IMR-90 (cell line): ENCODE data around the gene CPED1. TPM values are rescaled to one million over a fixed set of nuclear protein-coding genes. Genes with fewer than 3 reads are reported as not detected.

Experiments
- ATAC-seq: fragments of 200-7000 bp; cut with Tn5 transposase; 2 replicates; pipeline ENCODE4 v1.9.1; 2020; ENCODE audit warnings: low read depth, mild to moderate bottlenecking, moderate library complexity
- BruUV-seq: library from RNA; stranded (reverse); fragments of 400-500 nt; replicated peaks from 2 replicates; lab custom pipeline; 2021; lab: Mats Ljungman, UMichigan
- CTCF ChIA-PET: fragments of 300-600 bp; formaldehyde crosslinking; extraction: SDS; loops from one replicate; lab custom pipeline; 2021; ENCODE audit warnings: antibody characterized with exemption; lab: Yijun Ruan, JAX
- POLR2A ChIA-PET: fragments of 300-600 bp; sonication (Branson Sonifier 250); formaldehyde crosslinking; loops from one replicate; lab custom pipeline; 2022; ENCODE audit warnings: antibody characterized with exemption; ENCODE audit not compliant: unreplicated experiment; lab: Charles Lee
- DNase-seq: peaks from one replicate; pipeline ENCODE4 v3.0.0; 2013
- H2AFZ ChIP-seq: replicated peaks from 2 replicates; pipeline ENCODE3; 2013; ENCODE audit warnings: low read length, mild to moderate bottlenecking; ENCODE audit not compliant: poor library complexity
- H2AK5ac ChIP-seq: 2 replicates; pipeline ENCODE4 v1.6.1; 2013; ENCODE audit warnings: low read depth, low read length, inconsistent platforms
- H2AK9ac ChIP-seq: replicated peaks from 2 replicates; pipeline ENCODE3; 2013; ENCODE audit warnings: mild to moderate bottlenecking, low read depth, low read length, moderate library complexity; ENCODE audit not compliant: poor library complexity
- H2BK120ac ChIP-seq: 2 replicates; pipeline ENCODE4 v1.6.1; 2013; ENCODE audit warnings: low read depth, low read length, inconsistent platforms
- H2BK15ac ChIP-seq: 3 replicates; pipeline ENCODE4 v1.6.1; 2013; ENCODE audit warnings: low read depth, low read length, inconsistent platforms
- H2BK20ac ChIP-seq: 2 replicates; pipeline ENCODE4 v1.6.1; 2013; ENCODE audit warnings: low read depth, mild to moderate bottlenecking, inconsistent platforms, low read length, moderate library complexity
- H2BK5ac ChIP-seq: 2 replicates; pipeline ENCODE4 v1.6.1; 2013; ENCODE audit warnings: mild to moderate bottlenecking, low read depth, low read length, inconsistent platforms; ENCODE audit not compliant: poor library complexity, severe bottlenecking
- H3K14ac ChIP-seq: replicated peaks from 2 replicates; pipeline ENCODE4 v1.6.1; 2013; ENCODE audit warnings: low read depth, low read length, inconsistent platforms
- H3K18ac ChIP-seq: 2 replicates; pipeline ENCODE4 v1.6.1; 2013; ENCODE audit warnings: low read depth, low read length, control low read depth
- H3K23ac ChIP-seq: 2 replicates; pipeline ENCODE4 v1.6.1; 2013; ENCODE audit warnings: low read depth, low read length, inconsistent platforms
- H3K27ac ChIP-seq: 2 replicates; pipeline ENCODE4 v1.5.1; 2013; ENCODE audit warnings: mild to moderate bottlenecking, control low read depth, low read length; ENCODE audit not compliant: insufficient read depth
- H3K27me3 ChIP-seq: 2 replicates; pipeline ENCODE4 v1.6.1; 2013; ENCODE audit warnings: low read length; ENCODE audit not compliant: control insufficient read depth, insufficient read depth
- H3K36me3 ChIP-seq: 2 replicates; pipeline ENCODE4 v1.6.1; 2013; ENCODE audit warnings: low read length, mixed read lengths; ENCODE audit not compliant: control insufficient read depth, insufficient read depth
- H3K4ac ChIP-seq: 2 replicates; pipeline ENCODE4 v1.6.1; 2013; ENCODE audit warnings: low read depth, low read length, inconsistent platforms
- H3K4me1 ChIP-seq: 2 replicates; pipeline ENCODE4 v1.6.1; 2013; ENCODE audit warnings: low read length, mixed read lengths; ENCODE audit not compliant: control insufficient read depth, insufficient read depth
- H3K4me2 ChIP-seq: 2 replicates; pipeline ENCODE4 v1.6.1; 2013; ENCODE audit warnings: low read depth, mild to moderate bottlenecking, control low read depth, low read length, moderate library complexity
- H3K4me3 ChIP-seq: 2 replicates; pipeline ENCODE4 v1.5.1; 2013; ENCODE audit warnings: low read depth, mild to moderate bottlenecking, control low read depth, low read length, moderate library complexity; ENCODE audit not compliant: insufficient read depth
- H3K56ac ChIP-seq: 2 replicates; pipeline ENCODE4 v1.6.1; 2013; ENCODE audit warnings: low read length, inconsistent platforms; ENCODE audit not compliant: insufficient read depth; ENCODE audit errors: extremely low read depth
- H3K79me1 ChIP-seq, 2 experiments: 2 replicates each; pipeline ENCODE4 v1.6.1; 2013; ENCODE audit warnings: low read length in 2 of 2, inconsistent platforms in 1 of 2, low read depth in 1 of 2
- H3K9ac ChIP-seq: 2 replicates; pipeline ENCODE4 v1.6.1; 2013; ENCODE audit warnings: low read depth, low read length, control low read depth
- H3K9me1 ChIP-seq: 2 replicates; pipeline ENCODE4 v1.6.1; 2013; ENCODE audit warnings: low read length, inconsistent platforms; ENCODE audit not compliant: insufficient read depth
- H3K9me3 ChIP-seq: 2 replicates; pipeline ENCODE4 v1.6.1; 2013; ENCODE audit warnings: low read length; ENCODE audit not compliant: control insufficient read depth, insufficient read depth
- H4K20me1 ChIP-seq: 2 replicates; pipeline ENCODE4 v1.6.1; 2013; ENCODE audit warnings: low read length, inconsistent platforms; ENCODE audit not compliant: insufficient read depth
- H4K5ac ChIP-seq: 2 replicates; pipeline ENCODE4 v1.6.1; 2013; ENCODE audit warnings: mild to moderate bottlenecking, low read depth, low read length, control low read depth
- H4K8ac ChIP-seq, 2 experiments: 2 replicates each; pipeline ENCODE4 v1.6.1; 2013; ENCODE audit warnings: low read depth in 2 of 2, low read length in 2 of 2, control low read depth in 1 of 2, inconsistent platforms in 1 of 2
- H4K91ac ChIP-seq: 2 replicates; pipeline ENCODE4 v1.6.1; 2013; ENCODE audit warnings: low read depth, low read length, inconsistent platforms; ENCODE audit not compliant: insufficient read depth
- BHLHE40 ChIP-seq: fragments of 150-350 bp; IDR thresholded peaks from 2 replicates; pipeline ENCODE4 v1.6.1; 2016; ENCODE audit warnings: mild to moderate bottlenecking, low read depth, low read length
- CEBPB ChIP-seq: IDR thresholded peaks from 2 replicates; pipeline ENCODE4 v1.6.1; 2012; ENCODE audit warnings: low read depth, low read length, improper control_type of control experiment
- CHD1 ChIP-seq: IDR thresholded peaks from 2 replicates; pipeline ENCODE4 v1.6.1; 2012; ENCODE audit warnings: low read depth, low read length, improper control_type of control experiment
- FOS ChIP-seq: fragments of 150-350 bp; IDR thresholded peaks from 2 replicates; pipeline ENCODE4 v1.6.1; 2016; ENCODE audit warnings: low read depth, low read length
- MAFK ChIP-seq: IDR thresholded peaks from 2 replicates; pipeline ENCODE4 v1.6.1; 2012; ENCODE audit warnings: low read depth, low read length, improper control_type of control experiment
- NFE2L2 ChIP-seq: fragments of 150-350 bp; IDR thresholded peaks from 2 replicates; pipeline ENCODE4 v1.6.1; 2016; ENCODE audit warnings: low read depth, mild to moderate bottlenecking, low read length
- POLR2A ChIP-seq: IDR thresholded peaks from 2 replicates; pipeline ENCODE4 v1.6.1; 2012; ENCODE audit warnings: mild to moderate bottlenecking, low read depth, low read length
- RAD21 ChIP-seq: IDR thresholded peaks from 2 replicates; pipeline ENCODE4 v1.6.1; 2012; ENCODE audit warnings: low read length, improper control_type of control experiment
- RCOR1 ChIP-seq: IDR thresholded peaks from 2 replicates; pipeline ENCODE4 v1.6.1; 2012; ENCODE audit warnings: mild to moderate bottlenecking, low read length, improper control_type of control experiment; ENCODE audit not compliant: insufficient replicate concordance
- RFX5 ChIP-seq: IDR thresholded peaks from 2 replicates; pipeline ENCODE4 v1.8.0; 2012; ENCODE audit warnings: low read depth, mild to moderate bottlenecking, low read length, moderate library complexity
- WGBS, 2 experiments: methylation state at CpG; one replicate each; pipeline versions ENCODE4 v1.1.5 to v1.1.7; 2013; ENCODE audit warnings: missing lambda C conversion rate in 2 of 2; ENCODE audit not compliant: insufficient read length in 1 of 2; ENCODE audit errors: extremely low coverage in 2 of 2; 5-methylcytosine and 5-hydroxymethylcytosine counted together
- dilution Hi-C: fragments of 300-500 bp; cut with HindIII; formaldehyde crosslinking; loops from one replicate; pipeline ENCODE4 v1.14.3; 2018; ENCODE audit warnings: low sequenced_read_pairs; ENCODE audit not compliant: unreplicated experiment
- in situ Hi-C: fragments of 300-500 bp; cut with MboI; formaldehyde crosslinking; loops from 3 replicates; pipeline ENCODE4 v1.14.3; 2019; ENCODE audit warnings: low sequenced_read_pairs, inconsistent platforms, mixed read lengths
- intact Hi-C: fragments of 100-400 bp; cut with micrococcal nuclease; formaldehyde crosslinking; loops from 2 replicates; pipeline ENCODE4 v1.10.0; 2022
- polyA plus RNA-seq, 3 experiments: library from polyadenylated mRNA; depleted of rRNA; stranded (reverse); fragments of >200 nt; gene quantifications; 2 replicates each; pipeline ENCODE4 v1.2.3, GENCODE V29; 2012; ENCODE audit warnings: low replicate concordance in 1 of 3
- total RNA-seq: library from RNA; depleted of rRNA; stranded (reverse); fragments of >200 nt; gene quantifications from 2 replicates; pipeline ENCODE4 v1.2.3, GENCODE V29; 2012
- TF ChIP-seq, protein P1 (sequence below): conservative IDR thresholded peaks from 2 replicates; pipeline ENCODE4 v1.5.1; 2012; ENCODE audit warnings: mild to moderate bottlenecking, low read depth, low read length, improper control_type of control experiment
- TF ChIP-seq, protein P2 (sequence below): fragments of 150-350 bp; IDR thresholded peaks from 2 replicates; pipeline ENCODE4 v1.6.1; 2017; ENCODE audit warnings: mild to moderate bottlenecking, antibody characterized with exemption, low read length, low read depth

Gene CPED1
- total and polyA plus RNA-seq, 2 of the 4 experiments (the other 2 are of a cell fraction): 31.2 to 96.8 TPM

DNA sequence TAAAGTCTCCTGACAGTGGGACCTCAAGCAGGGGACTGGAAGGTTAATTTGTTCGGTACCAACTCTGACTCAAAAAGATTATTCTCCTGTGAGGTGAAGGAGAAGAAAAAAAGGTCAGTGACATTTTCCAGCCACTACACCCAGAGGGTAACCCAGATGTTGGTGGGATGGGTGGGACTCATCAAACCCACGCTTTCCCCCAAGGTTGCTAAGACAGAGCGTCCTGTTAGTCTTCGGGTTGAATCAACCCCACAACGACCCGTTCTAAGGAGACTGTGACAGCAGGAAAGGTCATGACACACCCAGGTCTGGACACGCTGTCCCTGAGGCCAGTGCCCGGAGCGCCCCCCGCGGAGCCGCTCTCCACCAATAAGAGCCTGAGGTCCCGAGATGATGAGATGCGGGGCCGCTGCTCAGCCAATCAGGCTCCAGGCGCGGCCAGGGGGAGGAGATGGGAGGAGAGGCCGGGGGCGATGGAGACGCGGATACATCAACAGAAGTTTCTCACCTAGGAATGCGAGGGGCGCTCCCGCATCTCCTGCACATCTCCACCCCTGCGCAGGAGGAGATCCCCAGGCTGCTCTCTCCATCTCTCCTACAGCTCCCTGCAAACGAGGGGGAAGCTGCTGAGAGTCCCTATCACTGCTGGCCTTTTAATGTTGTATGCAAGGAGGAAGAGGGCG is 340.1 kb downstream of the CPED1 start, which contains the start of gene WNT16 (continued):
- TF ChIP-seq MAFK: no peak
- TF ChIP-seq RAD21: no peak

DNA sequence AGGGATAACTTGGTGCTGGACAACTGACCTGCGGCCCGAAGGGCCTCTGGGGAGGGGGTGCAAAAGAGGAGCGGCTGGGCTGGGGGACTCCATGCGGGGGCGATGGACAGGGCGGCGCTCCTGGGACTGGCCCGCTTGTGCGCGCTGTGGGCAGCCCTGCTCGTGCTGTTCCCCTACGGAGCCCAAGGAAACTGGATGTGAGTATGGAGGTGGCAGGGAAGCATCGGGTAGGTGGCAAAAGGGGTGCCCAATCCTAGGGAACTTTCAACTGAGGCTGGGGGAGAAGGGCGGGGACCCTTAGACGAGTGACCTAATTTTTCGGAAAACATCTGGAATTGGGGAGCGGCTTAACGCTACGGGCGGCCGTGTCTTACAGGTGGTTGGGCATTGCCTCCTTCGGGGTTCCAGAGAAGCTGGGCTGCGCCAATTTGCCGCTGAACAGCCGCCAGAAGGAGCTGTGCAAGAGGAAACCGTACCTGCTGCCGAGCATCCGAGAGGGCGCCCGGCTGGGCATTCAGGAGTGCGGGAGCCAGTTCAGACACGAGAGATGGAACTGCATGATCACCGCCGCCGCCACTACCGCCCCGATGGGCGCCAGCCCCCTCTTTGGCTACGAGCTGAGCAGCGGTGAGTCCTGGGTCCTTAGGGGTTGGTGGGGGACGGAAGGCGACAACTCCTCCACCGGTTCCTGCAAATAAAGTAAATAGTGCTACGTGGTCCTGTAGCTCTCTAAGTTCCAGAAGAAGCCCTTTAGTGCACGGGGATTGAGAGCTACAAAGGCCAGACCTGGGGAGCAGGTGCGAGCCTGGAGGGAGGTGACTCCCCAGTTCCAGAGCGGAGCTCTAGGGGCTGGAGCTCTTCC is 340.9 kb downstream of the CPED1 start:
- Histone ChIP-seq H3K23ac (peak overlapping the region; percentile 65; the same call in 1 of the 2 replicates), H4K8ac (no peak overlapping the region), H3K36me3 (no peaks in the 10 kb centered on the region), H3K14ac (0 out of 2 replicates have a peak overlapping the region, but pooled peaks have one; percentile 52), H3K79me1 (peaks cover 0 to 6% of the 10 kb centered on the region in 2 experiments; a peak in 1 of 4 replicates), H2BK5ac (no peak overlapping the region), H2AK5ac (no peak overlapping the region), H2AK9ac (peak overlapping the region; percentile 57), H2BK15ac (no peak overlapping the region), H3K9me1 (no peaks in the 10 kb centered on the region), H3K56ac (no peak overlapping the region), H4K20me1 (no peaks in the 10 kb centered on the region), H4K91ac (peak overlapping the region; percentile 26; the same call in 1 of the 2 replicates), H3K27ac (no peak overlapping the region), H3K4me3 (peak overlapping the region; percentile 63), H3K4me1 (no peaks in the 10 kb centered on the region), H3K4me2 (peak overlapping the region; percentile 92), H2BK120ac (no peak overlapping the region; the same call in 1 of the 2 replicates), H3K27me3 (peaks cover 21% of the 10 kb centered on the region), H3K9me3 (no peaks in the 10 kb centered on the region), H3K18ac (no peak overlapping the region), H3K9ac (no peak overlapping the region; the same call in 1 of the 2 replicates), H3K4ac (no peak overlapping the region; the same call in 1 of the 2 replicates), H4K5ac (no peak overlapping the region), H2BK20ac (no peak overlapping the region), H2AFZ (peak overlapping the region; percentile 87)
- dilution Hi-C loops (no loop called here), in situ Hi-C loops (loop anchor here (25.0 kb wide), 2 partner anchors 192 to 342 kb away; partner anchors contain the start of gene CPED1), intact Hi-C loops (loop anchor here (10.0 kb wide), 1 partner anchor 525 kb away; no protein-coding TSS in a partner anchor)
- ChIA-PET POLR2A (interaction anchor here (0.6 to 1.0 kb wide), 2 partner anchors 116 to 170 kb away, joined by 3 to 4 read pairs; no protein-coding TSS in a partner anchor), CTCF (interaction anchor here (1.9 kb wide), 1 partner anchor 29 kb away, joined by 6 read pairs; no protein-coding TSS in a partner anchor)
- peak; percentile 57 for ATAC-seq
- 2% methylated on average over 15 of the region's 47 CpGs; no CpG with 5 or more reads in 1 of the 2 experiments for WGBS, 2 experiments
- no peak for DNase-seq
- BruUV-seq: no TSS peak
- TF ChIP-seq, protein P1, sequence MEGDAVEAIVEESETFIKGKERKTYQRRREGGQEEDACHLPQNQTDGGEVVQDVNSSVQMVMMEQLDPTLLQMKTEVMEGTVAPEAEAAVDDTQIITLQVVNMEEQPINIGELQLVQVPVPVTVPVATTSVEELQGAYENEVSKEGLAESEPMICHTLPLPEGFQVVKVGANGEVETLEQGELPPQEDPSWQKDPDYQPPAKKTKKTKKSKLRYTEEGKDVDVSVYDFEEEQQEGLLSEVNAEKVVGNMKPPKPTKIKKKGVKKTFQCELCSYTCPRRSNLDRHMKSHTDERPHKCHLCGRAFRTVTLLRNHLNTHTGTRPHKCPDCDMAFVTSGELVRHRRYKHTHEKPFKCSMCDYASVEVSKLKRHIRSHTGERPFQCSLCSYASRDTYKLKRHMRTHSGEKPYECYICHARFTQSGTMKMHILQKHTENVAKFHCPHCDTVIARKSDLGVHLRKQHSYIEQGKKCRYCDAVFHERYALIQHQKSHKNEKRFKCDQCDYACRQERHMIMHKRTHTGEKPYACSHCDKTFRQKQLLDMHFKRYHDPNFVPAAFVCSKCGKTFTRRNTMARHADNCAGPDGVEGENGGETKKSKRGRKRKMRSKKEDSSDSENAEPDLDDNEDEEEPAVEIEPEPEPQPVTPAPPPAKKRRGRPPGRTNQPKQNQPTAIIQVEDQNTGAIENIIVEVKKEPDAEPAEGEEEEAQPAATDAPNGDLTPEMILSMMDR: no peak; the same call in 1 of the 2 replicates
- TF ChIP-seq RFX5 (no peak), RCOR1 (no peak), CHD1 (no peak), POLR2A (no peak), BHLHE40 (no peak), FOS (no peak), CEBPB (no peak), RAD21 (no peak), NFE2L2 (no peak)
- TF ChIP-seq, protein P2, sequence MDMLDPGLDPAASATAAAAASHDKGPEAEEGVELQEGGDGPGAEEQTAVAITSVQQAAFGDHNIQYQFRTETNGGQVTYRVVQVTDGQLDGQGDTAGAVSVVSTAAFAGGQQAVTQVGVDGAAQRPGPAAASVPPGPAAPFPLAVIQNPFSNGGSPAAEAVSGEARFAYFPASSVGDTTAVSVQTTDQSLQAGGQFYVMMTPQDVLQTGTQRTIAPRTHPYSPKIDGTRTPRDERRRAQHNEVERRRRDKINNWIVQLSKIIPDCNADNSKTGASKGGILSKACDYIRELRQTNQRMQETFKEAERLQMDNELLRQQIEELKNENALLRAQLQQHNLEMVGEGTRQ: no peak
